Measurements from ENCODE around the gene TIMM50.
A peak's percentile ranks its signal among the peaks of the same experiment; 100 is the strongest.

TIMM50 gene

DNA sequence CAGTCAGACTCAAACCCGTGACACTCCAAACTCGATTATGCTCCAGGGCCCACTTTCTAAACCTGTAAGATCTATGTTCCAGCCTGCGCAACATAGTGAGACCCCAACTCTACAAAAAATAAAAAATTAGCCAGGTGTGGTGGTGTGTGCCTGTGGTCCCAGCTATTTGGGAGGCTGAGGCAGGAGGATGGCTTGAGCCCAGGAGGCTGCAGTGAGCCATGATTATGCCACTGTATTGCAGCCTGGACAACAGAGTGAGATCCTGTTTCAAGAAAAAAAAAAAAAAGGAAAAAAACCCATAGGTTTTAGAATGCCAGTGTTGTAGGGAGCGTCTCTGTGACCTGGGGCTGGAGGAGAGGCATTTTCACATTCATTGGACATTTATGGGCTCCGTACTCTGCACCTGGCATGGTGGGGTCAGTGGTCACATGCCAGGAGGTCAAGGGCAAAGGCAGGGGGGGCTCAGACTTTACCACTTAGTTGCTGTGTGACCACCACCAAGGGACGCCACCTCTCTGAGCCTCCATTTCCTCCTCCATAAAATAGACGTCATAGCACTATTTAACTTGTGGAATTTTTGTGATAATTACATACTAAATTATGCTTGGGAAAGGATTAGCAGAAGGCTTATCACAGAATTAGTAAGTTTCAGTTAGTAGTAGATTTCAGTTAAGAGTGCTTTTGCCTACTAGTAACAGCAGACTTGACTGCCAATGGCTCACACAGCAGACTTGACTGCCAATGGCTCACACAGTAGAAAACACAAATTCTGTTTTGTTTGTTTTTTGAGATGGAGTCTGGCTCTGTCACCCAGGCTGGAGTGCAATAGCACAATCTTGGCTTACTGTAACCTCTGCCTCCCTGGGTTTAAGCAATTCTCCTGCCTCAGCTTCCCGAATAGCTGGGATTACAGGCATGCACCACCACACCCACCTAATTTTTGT lies 40.2 kb downstream of the TIMM50 start:
- TF ChIP-seq CTCF (IDR thresholded peaks at IDR 0.05; ENCODE audit: insufficient read depth, missing control alignments): no peak
- no peak for DNase-seq (ENCODE audit: insufficient read length, low spot score)
- no peak for FAIRE-seq

GRCh38 chr19:39524495-39524894 lies 43.9 kb downstream of the TIMM50 start:
- TF ChIP-seq CTCF (IDR thresholded peaks at IDR 0.05; ENCODE audit: insufficient read depth, missing control alignments): no peak
- no peak for FAIRE-seq
- DNase-seq (ENCODE audit: insufficient read length, low spot score): no peak

DNA sequence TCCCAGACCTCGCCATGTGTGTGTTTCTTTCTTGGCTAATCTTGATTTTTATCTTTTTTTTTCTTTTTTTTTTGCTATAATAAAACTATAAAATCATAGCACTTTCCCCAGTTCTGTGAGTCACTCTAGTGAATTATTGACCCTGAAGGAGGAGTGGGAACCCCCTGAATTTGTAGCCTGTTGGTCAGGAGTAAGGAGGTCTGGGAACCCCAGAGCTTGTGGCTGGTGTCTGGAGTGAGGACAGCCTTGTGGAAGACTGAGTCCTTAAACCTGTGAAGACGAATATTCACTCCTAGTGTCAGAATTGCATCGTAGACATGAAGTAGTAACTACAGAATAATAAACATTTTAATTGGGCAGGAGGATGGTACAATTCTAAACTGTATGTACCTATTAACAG lies 44.6 kb downstream of the TIMM50 start:
- FAIRE-seq (no peak), DNase-seq (ENCODE audit: insufficient read length, low spot score) (no peak)
- no peak for TF ChIP-seq CTCF (IDR thresholded peaks at IDR 0.05; ENCODE audit: insufficient read depth, missing control alignments)

- FAIRE-seq (no peak), DNase-seq (ENCODE audit: insufficient read length, low spot score) (no peak)
- no peak for TF ChIP-seq CTCF (IDR thresholded peaks at IDR 0.05; ENCODE audit: insufficient read depth, missing control alignments)
Observed at GRCh38 chr19:39531834-39532232, 51.2 kb downstream of the TIMM50 start.

DNA sequence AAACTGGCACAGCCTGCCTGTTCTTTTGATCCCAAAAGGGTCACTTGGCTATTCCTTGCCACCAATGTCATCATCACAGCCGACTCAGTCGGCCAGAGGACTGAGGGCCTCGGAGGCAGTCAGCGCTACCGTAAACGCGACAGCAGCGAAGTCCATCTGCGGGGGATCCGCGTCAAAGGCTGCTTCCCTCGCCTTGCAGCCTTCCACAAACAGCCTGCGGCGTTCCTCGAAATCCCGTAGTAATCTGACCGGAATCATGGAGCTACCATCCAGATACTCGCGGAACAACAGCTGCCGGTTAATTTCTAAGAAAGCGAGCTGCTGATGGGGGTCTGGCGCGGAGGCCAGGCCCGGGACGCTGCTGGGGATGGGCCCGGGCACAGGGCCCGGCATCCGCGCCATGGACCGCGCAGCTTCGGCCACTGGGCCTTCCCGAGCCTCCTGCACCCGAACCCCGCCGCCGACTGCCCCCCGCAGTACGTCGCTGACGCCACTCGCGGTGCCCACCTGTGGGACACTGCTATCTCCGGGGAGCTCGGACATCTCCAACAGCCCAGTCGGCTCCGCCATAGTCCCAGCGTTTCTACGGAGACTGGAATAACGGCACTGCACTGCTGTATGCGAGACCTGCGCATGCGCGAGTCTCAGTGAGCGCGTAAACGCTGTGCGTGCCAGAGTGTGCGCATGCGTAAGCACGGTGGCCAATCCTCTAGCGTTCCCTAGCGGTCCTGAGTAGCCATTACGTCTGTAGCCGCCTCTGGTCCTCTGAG lies 51.8 kb downstream of the TIMM50 start, which contains the start of gene EID2B:
Gene EID2B (minus strand): TSS at position 620 of the 770 bp plus-strand sequence. CDS start 50 bp downstream, at position 570.
- DNase-seq (ENCODE audit: insufficient read length, low spot score): peak; percentile 85
- peak; percentile 99 for TF ChIP-seq CTCF (IDR thresholded peaks at IDR 0.05; ENCODE audit: insufficient read depth, missing control alignments)

GRCh38 chr19:39533003-39533512 lies 52.4 kb downstream of the TIMM50 start:
- TF ChIP-seq CTCF (IDR thresholded peaks at IDR 0.05; ENCODE audit: insufficient read depth, missing control alignments): no peak
- FAIRE-seq (no peak), DNase-seq (ENCODE audit: insufficient read length, low spot score) (no peak)

More for the DNA sequence above, 51.8 kb downstream of the TIMM50 start, which contains the start of gene EID2B:
- no peak for FAIRE-seq

Measured in D721Med (cell line).